OCI-M2 (cell line): Measurements from ENCODE around the gene RAE1.

Source experiments
- DNase-seq: peaks from one replicate; lab custom pipeline; 2025; ENCODE audit not compliant: unreplicated experiment; lab: John Stamatoyannopoulos, UW

Gene RAE1

DNA sequence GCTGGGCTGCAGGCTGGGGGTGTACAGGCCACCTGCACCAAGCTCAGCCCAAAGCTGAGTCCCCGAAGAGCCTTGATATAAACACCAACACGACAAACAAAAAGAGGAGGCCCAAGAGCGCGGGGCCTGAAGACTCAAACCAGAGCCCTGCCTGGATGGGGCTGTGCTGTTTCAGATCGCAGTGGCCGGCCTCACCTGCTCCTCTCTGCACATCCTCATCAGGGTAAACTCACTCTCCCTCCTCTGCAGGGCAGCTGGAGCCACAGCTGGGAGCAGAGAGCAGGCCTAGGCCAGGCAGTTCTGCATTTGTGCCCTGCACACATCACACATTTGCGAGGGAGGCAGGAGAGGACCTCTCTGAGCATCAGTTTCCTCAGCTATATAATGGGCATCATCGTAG, 36.4 kb downstream of the RAE1 start:
- no peak for DNase-seq

DNA sequence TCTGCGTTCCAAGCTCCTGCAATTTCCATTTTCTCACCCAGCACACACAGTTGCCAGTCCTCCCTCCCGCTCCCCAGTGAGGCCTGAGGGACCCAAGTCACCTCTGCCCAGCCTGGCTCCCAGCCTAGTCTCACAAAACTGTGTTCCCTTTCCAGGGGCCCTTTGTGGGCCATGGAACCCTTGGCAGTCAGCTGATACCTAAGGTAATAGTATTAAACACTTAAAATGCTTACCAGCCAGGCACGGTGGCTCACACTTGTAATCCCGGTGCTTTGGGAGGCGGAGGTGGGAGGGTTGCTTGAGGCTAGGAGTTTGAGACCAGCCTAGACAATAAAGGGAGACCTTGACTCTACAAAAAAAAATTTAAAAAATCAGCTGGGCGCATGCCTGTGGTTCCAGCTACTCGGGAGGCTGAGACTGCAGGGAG, 36.9 kb downstream of the RAE1 start:
- DNase-seq, result no peak

DNA sequence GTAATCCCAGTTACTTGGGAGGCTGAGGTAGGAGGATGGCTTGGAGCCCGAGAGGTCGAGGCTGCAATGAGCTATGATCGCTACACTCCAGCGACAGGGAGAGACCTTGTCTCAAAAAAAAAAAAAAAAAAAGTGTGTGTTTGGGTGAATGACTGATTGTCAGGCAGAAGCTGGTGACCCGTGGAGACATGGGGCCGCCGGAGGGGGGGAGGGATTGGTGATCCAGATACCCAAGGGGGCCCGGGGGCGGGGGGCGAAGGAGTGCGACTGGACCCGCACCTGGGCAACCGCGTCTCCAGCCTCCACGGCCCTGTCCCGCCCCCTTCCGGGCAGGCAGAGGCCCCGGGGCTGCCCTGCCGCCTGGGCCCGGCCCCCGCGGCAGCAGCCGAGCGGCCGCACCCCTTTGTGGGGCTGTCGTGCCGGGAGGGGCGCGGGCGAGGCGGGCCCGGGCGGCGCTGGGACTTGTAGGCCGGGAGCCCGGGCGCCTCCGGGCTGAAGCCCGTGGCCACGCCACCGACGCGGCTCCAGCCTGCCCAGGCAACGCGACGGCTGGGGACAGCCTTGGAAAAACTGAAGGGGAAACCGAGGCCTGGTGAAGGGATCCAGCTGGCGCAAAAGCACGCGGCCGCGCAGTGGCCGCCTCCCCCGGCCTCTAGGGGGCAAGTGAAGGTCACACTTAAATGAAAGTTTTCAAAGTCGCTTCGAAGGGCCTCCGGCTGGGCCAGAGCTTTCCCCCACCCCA, 38.1 kb downstream of the RAE1 start:
- DNase-seq, result peak; percentile 44

DNA sequence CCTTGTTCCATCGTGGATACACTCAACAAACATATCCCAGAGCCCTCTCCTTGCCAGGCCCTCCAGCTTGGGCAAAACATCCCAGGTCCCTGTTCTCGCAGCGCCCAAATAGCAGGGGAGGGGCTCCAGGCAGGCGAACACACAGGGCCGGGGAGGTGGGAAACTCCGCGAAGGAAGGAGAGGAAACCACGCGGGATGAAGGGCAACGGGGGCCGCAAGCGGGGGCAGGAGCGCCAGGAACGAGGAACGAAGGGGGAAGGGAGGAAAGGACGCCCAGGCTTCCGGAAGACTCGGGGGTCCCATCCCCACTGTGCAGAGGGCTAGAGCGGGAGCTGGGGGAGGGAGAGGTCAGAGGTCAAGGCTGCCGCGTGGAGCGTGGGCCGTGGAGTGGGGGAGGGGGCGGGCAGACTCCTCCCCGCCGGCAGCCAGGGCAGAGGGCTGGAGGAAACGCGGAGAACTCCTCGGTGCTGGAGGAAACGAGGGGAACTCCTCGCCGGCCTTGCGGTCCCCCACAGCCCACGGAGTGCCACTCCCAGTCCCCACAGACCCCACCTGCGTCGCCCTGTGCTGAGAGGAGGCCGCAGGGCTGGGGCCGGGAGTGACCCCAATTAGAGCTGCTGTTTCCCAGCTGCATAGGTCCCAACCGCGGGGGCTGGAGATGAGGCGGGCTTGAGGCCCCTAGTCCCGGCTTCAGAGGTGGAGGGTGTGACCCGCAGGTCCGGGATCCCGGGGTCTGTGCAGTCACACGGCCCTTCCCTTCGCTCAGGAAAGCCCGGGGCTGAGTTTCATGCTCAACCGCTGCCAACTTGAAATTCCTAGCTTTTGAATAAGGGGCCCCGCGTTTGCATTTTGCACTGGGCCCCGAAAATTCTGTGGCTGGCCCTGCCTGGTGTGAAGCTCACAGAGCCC, 38.9 kb downstream of the RAE1 start:
- no peak for DNase-seq

DNA sequence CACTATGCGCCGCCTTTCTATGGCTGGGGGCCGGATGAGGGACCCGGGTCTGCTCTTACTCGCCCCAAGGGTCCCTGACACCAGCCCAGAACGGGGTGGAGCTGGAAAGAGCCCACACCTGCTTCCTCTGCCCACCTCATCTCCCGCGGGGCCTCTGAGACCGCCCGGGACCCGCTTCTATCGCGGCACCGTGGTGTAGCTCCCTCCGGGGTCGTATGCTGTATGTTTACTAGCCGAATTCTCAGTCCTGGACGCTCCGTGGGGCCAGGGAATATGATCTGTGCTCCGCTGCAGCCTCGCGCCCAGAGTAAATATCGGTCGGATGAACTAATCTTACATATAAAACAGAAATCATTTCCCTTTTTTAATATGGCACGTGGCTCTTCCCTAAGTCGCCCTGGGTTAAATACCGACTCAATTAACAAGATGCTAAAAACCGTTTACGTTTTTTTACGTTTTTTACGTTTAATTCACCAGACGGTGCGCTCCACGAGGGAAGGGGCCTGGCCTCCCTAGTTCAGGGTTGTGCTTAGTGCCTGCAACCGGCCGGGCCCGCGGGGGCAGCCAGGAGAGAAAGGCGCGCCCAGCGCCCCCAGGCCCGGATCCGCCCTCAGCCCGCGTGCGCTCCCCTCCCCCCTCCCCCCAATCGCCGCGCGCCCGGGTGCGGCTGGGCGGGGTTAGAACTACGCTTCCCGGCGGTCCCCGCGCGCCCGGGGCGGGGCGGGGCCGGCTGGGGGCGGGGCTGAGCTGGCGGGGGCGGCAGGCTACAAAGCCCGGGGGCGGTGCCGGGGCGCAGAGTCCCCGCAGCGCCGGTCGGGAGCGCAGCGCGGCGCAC, 39.8 kb downstream of the RAE1 start, which contains the start of gene RBM38:
TSS of gene RBM38 (plus strand) at position 793 of the 835 bp plus-strand sequence. CDS start 186 bp downstream, outside the sequence.
- peak; percentile 67 for DNase-seq

DNA sequence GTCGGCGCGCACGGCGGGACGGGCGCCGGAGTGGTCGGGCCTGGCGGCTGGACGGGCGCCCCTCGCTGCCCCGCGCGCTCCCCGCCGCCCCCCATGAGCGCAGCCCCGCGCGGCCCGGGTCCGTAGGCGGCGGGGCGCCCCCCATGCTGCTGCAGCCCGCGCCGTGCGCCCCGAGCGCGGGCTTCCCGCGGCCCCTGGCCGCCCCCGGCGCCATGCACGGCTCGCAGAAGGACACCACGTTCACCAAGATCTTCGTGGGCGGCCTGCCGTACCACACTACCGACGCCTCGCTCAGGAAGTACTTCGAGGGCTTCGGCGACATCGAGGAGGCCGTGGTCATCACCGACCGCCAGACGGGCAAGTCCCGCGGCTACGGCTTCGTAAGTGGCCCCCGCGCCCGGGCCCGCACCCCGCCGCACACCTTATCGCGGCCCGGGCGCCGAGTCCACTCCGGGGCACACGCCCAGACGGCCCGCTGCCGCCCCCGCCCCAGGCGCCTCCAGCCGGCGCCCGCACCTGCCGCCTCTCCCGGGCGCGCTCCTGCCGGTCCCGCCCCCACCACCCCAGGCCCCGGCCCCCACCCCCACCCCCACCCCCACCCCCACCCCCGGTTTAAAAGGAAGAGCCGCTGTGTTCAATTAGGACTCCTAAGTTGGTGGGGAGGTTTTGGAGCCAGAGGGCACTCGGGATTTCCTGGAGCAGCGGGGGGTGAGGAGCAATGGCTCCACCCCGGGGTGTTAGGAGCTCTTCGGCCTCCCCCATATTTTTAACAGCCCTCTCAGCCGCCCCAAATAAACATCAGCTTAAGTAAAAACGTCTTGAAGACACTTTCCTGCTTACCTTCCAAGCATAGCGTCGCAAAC, 40.6 kb downstream of the RAE1 start:
- DNase-seq, result no peak

DNA sequence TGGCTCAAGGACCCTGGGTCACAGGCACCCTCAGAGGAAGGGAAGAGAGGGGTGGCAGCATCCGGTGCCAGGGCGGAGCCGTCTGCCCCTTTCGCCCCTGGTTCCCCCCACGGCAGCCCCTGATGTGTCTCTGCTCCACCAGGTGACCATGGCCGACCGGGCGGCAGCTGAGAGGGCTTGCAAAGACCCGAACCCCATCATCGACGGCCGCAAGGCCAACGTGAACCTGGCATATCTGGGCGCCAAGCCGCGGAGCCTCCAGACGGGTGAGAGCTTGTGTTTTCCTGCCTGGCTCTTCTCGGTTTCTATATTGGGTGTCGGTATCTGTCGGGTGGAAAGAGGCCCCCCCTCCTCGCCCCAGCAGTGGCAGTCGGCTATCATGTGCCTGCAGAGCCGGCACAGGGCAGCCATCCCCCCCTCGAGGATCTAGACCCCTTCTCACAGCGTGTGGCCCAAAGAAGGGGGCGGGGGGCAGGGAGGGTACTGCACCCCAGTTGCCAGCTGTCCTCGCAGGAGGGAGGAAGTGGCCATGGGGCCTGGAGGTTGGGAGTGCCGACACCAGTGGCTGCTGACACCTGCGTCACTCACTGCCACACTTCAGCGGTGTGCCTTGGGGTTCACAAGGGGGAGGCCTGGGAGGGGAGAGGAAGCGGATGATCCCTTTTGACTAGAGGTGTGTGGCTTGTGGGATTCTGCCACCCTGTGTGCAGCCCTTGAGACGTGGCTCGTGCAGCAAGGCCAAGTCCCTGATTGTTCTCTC, 41.6 kb downstream of the RAE1 start:
- DNase-seq, result no peak

DNA sequence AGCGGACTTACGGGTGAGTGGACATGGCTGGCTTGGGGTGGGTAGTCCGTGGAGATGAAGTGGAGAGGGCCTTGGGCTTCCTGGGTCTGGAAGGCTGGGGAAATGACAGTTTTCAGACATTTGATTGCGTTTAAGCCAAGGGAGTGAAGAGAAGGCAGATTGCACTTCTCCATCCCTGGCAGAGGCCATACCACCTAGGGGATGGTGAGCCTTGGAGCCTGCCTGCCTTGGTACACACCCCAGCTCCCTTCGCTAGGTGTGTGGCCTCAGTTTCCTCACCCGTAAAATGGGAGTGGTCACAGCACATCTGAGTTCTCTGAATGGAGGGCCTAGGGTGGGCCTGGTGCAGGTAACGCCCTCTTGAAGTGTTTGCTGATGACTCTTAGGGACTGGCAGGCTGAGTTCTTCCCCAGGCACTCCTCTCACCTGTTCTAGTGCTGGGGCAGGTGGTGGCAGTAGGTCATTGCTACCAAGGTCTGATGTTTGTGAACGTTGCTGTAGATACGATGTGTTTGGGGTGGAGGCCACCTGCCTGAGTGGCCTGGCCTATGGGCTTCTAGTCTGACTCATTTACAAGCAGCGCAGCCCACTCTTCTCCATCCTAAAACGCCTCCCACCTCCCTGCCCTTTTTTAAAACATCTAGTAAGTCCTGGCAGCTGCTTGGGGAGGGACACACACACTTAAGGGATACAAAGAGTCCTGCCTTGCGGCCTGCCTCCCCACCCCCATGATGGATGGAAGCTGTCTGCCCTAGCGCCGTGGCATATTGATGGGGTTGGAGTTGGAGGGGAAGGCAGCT, 42.5 kb downstream of the RAE1 start:
- no peak for DNase-seq

DNA sequence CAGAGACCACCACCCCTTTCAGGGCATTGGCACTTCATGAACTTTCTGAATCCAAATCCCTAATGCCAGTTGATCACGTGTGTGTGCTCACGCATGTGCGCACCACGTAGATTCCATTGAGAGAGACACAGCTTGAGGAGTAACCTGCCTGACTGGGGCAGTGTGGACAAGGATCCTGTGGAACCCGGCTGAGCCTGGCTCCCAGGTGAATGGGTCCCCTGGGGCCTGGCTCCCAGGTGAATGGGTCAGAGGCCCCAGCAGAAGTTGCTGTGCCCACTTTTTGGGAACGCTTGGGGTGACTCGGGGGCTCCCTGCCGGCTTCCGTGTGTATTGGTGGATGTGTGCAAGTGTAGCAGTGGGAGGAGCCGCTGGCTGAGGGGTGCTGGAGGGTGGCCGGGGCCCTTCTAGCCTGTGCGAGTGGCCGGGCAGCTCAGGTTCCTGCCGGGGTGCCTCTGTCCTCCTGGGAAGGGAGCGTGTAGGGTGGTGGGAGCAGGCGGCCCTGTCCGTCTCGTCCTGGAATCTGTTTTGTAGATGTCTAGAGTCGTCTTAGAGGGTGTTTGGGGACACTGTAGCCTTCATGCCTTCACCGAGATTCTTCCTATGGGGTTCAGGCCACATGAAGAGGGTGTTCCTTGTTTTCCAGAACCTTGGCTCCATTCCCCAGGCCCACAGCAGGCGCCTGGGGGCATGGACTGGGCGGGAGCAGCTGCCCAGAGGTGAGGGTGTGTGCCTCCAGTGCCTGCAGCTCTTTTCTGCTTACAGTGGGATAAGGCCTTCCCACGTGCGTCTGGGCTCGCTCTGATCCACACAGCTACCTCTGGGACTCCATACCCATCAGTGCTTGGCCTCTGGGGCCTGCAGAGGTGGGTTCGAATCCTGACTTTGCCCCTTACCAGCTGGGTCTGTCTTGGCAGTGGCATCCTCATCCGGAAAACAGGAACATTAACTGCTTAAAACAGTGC, 43.3 kb downstream of the RAE1 start:
- DNase-seq, result no peak

DNA sequence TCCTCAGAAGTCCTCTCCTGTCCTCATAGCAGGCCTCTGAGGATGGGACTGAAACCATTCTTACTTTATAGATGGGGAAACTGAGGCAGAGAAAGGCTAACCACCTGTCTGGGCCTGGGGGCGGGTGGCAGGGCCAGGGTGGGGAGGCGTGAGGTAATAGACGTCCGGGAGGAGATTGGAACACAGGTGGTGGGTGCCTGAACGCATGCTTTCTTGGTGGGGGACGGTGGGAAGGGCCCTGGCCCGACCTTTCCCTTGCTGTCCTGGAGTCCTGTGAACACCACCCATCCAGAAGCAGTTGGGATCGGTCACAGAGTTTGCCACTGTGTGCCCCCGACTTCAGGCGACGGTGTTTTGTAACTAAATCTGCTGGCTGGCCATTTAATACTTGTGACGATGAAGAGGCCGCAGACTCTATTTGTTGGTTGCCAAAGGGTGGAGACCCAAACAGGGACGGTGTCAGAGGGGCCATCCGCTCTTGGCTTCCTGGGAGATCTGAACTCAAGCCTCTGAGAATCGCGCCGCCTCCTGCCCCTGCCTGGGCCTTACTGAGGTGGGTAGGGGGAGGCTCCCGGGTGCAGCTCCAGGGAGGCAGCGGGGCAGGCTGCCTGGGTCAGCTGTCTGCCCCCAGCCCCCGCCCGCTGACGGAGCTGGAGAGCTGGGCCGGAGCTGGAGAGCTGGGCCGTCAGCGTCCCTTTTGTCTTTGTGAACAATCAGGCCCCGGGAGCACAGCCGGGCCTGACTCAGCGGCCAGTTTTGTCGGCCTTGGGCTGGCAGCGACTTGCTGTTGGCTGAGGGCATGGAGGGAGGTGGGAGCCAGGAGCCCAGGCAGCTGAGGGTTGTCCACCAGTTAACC, 44.3 kb downstream of the RAE1 start:
- DNase-seq, result no peak

DNA sequence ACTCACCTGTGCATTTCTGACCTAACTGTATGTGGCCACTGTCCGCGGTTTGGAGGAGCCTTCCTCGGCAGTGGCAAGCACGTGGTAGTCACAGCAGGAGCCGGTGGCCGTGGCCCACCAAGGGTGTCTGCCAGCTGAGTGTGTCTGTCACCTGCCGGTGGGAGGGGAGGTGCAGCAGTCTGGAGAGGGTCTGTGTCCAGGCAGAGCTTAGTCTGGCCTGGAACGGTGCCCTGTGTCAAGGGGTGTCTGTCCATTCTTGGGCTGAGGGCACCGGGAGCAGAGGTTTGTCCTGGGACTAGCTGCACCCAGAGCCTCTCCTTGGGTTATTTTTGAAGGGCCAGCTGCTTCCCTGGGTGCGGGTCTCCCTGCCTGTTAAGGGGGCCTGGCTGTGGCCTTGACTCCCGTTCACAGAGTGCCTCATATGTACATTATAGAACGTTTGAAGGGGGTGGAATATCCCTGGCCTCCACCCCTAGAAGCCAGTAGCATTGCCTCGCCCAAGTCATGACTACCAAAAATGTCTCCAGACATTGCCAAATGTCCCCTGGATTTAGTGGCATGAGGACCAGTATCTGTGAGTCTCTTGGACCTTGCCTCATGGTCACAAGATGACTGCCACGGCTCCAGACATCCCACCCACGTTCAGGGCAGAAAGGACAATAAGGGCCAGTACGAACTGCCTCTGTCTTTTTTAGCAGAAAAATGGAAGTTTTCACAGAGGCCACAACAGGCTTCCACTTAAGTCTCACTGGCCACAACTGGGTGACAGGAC, 45.3 kb downstream of the RAE1 start:
- DNase-seq, result no peak

DNA sequence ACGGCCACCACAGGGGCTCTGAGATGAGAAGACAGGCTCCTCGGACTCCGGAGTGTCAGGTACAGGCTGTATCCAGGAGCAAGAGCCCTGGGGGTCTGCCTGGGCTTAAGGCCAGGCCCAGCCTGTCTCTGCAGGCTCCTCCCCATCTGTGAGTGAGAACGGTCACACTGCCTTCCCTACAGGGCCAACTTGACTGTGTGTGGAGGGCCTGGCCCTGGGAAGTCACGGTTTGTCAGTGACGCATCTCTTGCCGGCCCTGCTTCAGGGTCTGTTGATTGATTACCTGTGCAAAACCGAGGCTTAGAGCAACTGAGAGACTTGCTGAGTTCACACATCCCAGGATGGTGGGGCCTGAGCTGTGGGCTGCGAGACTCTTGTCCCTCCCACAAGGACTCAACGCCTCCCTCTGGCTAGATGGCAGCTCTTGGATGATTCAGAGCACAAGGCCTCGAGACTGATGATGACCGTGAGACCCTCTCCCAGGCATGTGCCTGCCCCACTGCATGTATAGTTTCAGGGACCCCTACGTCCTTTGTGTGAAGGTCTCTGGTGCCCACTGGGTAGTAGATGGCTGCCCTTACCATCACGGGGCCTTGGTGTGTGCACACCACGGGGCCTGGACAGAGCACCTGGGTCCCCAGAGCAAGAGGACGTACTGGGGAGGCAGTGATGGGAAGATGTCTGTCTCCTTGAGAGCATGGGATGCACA, 46.1 kb downstream of the RAE1 start:
- no peak for DNase-seq

DNA sequence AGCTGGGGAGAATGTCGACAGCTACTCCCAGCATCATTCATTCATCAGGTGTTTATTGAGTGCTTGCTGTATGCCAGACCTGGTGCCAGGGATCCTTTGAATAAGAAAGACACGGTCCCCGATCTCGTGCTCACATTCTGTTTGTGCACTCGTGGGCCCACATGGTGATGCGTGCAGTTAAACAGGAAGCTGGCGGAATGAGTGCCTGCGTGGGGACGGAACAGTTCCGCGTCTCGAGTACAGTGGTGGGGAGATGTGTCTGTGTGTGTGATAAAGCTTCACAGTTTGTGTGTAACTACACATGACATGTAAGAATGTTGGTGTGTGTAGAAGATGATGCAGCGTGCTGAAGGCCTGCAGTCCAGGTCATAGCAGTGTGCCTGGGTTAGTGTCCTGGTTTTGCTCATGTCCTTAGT, 46.6 kb downstream of the RAE1 start:
- DNase-seq, result no peak

DNA sequence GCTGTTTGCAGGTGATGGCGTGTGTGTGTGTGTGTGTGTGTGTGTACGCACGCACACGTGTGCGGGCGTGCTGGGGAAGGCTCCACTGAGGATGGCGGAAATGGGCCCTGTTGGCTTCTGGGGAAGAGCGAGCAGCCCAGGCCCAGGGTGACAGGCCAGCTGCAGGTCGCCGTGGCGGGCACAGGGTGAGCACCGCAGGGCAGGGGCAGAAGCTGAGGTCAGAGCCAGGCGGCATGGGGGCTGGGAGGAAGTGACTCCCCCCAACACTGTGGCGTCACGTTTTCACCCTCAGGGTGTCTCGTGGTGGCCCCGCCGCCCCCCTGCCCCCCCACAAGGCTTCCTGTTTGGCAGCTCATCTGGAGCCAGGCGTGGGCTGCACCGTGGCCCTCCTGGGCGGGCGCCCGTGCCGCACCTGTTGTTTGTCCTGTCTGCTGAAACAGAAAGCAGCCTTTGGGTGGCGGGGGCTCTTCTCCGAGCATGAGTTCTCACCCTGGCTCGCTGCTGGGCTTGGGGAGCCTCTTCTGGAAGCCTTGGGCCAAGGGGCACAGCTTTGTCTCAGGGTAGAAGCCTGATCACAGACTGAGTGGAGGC, 47.3 kb downstream of the RAE1 start:
- no peak for DNase-seq
